Measurements from ENCODE around the gene GLG1. TPM values are rescaled to one million over a fixed set of nuclear protein-coding genes. Genes with fewer than 3 reads are reported as not detected.

The GLG1 gene
- polyA plus RNA-seq, 2 donors, result 17.9 to 20.6 TPM

DNA sequence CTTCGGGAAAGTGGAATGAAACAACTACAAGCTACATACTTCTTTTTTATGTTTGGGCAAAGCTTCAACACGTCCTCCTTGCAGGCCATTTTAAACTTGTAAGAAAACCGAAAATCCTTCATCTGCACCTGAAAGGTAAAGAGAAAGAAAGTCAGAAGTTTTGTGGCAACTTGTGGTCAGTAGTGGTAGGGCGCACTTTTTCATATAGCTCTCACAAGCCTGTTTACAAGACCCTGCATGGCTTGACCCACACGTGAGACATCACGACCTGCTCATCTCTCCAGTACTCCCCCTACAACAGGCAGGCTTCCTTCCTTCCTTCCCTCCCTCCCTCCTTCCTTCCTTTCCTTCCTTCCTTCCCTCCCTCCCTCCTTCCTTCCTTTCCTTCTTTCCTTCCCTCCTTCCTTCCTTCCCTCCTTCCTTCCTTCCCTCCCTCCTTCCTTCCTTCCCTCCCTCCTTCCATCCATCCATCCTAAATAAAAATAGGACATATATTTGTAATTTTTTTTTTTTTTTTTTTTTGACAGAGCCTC lies 136.9 kb downstream of the GLG1 start:
- peaks cover 13 to 29% of the 10 kb centered on the region in 2 donors for H3K36me3 ChIP-seq (ENCODE audit: control insufficient read depth in 2 of 2, insufficient read depth in 2 of 2, low read length in 1 of 2)
- no peaks in the 10 kb centered on the region for H3K27me3 ChIP-seq (ENCODE audit: control insufficient read depth in 1 of 2, insufficient read depth in 2 of 2, low read length in 2 of 2)
- no peak overlapping the region for H3K4me3 ChIP-seq (ENCODE audit: low read depth in 1 of 2, low read length in 2 of 2)
- H3K4me1 ChIP-seq (ENCODE audit: control insufficient read depth in 2 of 2, insufficient read depth in 2 of 2, low read length in 1 of 2), result no peaks in the 10 kb centered on the region
- no peaks in the 10 kb centered on the region for H3K9me3 ChIP-seq (ENCODE audit: control insufficient read depth in 2 of 2, insufficient read depth in 1 of 2, low read depth in 1 of 2, low read length in 1 of 2)
- 89 to 94% methylated on average over 5 of the region's 6 CpGs for WGBS, 2 donors
- no peak overlapping the region for H3K27ac ChIP-seq (ENCODE audit: low read depth in 2 of 2, low read length in 1 of 2)

DNA sequence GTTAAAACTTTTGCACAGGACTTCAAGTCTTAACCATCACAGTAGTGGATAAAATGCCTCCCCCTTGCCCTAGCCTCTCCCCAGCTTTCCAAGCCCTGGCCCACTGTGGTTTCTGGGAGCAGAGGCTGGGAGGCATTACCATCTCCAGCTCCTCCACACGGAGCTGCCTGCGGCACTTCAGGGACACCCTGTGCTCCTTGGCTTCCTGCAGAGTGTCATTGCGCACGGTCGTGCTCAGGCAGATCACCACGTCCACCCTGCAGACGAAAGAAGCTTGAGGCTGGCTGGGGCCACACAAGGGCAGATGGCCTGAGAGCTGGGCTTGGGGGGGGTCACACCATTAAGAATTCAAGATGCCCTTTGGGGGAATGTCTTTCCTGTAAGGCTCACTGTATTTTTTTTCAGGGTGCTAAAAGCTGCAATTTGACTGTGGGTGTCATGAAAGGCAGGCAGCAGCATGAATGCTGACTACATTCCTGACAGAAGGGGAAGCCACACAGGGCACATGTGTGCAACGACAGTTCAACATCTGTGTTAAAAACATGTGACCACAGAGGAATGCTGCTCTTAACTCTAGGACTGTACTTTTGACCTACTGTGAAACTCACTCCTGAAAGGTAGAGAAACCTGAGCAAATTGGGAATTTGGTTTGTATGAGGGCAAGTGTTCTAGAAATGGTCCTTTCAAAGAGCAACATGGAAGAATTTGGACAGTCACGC lies 137.9 kb downstream of the GLG1 start:
- H3K27ac ChIP-seq (ENCODE audit: low read depth in 2 of 2, low read length in 1 of 2), result no peak overlapping the region
- H3K9me3 ChIP-seq (ENCODE audit: control insufficient read depth in 2 of 2, insufficient read depth in 1 of 2, low read depth in 1 of 2, low read length in 1 of 2), result no peaks in the 10 kb centered on the region
- no peaks in the 10 kb centered on the region for H3K27me3 ChIP-seq (ENCODE audit: control insufficient read depth in 1 of 2, insufficient read depth in 2 of 2, low read length in 2 of 2)
- peaks cover 13 to 27% of the 10 kb centered on the region in 2 donors for H3K36me3 ChIP-seq (ENCODE audit: control insufficient read depth in 2 of 2, insufficient read depth in 2 of 2, low read length in 1 of 2)
- H3K4me3 ChIP-seq (ENCODE audit: low read depth in 1 of 2, low read length in 2 of 2), result no peak overlapping the region
- H3K4me1 ChIP-seq (ENCODE audit: control insufficient read depth in 2 of 2, insufficient read depth in 2 of 2, low read length in 1 of 2), result no peaks in the 10 kb centered on the region
- WGBS, 2 donors, result 90 to 91% methylated on average over 9 of the region's 9 CpGs

DNA sequence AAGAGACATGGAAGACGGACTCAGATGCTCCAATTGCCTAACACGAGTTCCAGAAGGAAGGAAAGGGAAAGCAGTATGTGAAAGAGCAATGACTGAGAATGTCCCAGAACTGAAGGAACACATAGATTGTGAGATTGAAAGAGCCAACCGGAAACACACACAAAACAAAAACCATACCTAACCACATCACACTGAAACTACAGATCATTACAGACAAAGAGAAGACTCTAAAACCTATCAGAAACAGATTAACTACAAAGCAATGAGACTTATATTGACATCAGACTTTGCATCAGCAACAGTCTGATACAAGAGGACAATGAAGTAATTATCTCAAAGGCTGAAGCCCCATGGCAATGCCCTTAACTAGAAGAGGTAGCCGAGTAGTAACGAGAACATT lies 140.0 kb downstream of the GLG1 start:
- 89% methylated on average over 5 of the region's 5 CpGs for WGBS, 2 donors
- H3K36me3 ChIP-seq (ENCODE audit: control insufficient read depth in 2 of 2, insufficient read depth in 2 of 2, low read length in 1 of 2), result peaks cover 11 to 32% of the 10 kb centered on the region in 2 donors
- H3K27ac ChIP-seq (ENCODE audit: low read depth in 2 of 2, low read length in 1 of 2), result no peak overlapping the region
- no peaks in the 10 kb centered on the region for H3K4me1 ChIP-seq (ENCODE audit: control insufficient read depth in 2 of 2, insufficient read depth in 2 of 2, low read length in 1 of 2)
- H3K9me3 ChIP-seq (ENCODE audit: control insufficient read depth in 2 of 2, insufficient read depth in 1 of 2, low read depth in 1 of 2, low read length in 1 of 2), result no peaks in the 10 kb centered on the region
- H3K4me3 ChIP-seq (ENCODE audit: low read depth in 1 of 2, low read length in 2 of 2), result no peak overlapping the region
- no peaks in the 10 kb centered on the region for H3K27me3 ChIP-seq (ENCODE audit: control insufficient read depth in 1 of 2, insufficient read depth in 2 of 2, low read length in 2 of 2)

DNA sequence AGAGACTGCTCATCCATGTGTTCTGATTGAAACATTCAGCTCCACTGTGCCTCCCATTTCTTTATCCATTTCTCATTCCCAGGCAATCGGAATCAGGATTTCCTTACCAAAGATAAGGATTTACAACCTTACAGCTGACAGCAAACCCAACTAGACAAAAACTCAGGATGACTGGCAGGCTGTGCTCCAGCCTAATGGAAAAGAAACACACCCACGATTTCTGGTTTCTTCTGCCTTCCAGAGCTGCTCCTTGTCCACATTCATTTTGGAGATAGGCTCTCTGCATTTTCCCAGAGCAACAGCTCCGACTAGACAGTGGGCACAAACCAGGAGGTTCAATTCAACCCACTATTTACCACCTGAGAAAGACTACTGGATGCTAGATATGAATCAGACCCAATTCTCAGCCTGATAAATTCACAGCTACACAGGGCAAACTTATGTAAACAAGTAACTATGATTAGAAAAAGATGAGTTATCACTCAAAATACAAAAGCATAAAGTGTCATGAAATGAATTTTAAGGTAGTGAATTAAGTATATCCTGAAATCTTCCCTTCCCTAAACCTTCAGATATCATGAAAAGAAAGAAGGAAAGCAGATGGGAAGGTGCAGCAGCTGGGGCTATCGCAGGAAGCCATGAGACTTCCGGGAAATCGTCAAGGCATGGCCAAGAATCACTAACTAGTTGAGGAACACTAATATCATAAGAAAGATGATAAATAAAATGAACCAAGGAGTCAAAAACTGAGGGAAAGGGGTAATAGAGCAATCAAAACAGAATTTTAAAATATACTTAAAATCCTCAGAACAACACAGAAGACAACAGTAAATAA lies 140.8 kb downstream of the GLG1 start:
- peaks cover 7 to 31% of the 10 kb centered on the region in 2 donors for H3K36me3 ChIP-seq (ENCODE audit: control insufficient read depth in 2 of 2, insufficient read depth in 2 of 2, low read length in 1 of 2)
- WGBS, 2 donors, result 82 to 87% methylated on average over 6 of the region's 6 CpGs

GRCh38 chr16:74465281-74465680 lies 141.6 kb downstream of the GLG1 start:
- Histone ChIP-seq H3K4me1 (ENCODE audit: control insufficient read depth in 2 of 2, insufficient read depth in 2 of 2, low read length in 1 of 2) (no peaks in the 10 kb centered on the region), H3K36me3 (ENCODE audit: control insufficient read depth in 2 of 2, insufficient read depth in 2 of 2, low read length in 1 of 2) (peaks cover 7 to 29% of the 10 kb centered on the region in 2 donors)
- 86 to 91% methylated on average over 7 of the region's 7 CpGs for WGBS, 2 donors

More for the DNA sequence above, 140.8 kb downstream of the GLG1 start:
- Histone ChIP-seq H3K27ac (ENCODE audit: low read depth in 2 of 2, low read length in 1 of 2) (no peak overlapping the region), H3K27me3 (ENCODE audit: control insufficient read depth in 1 of 2, insufficient read depth in 2 of 2, low read length in 2 of 2) (no peaks in the 10 kb centered on the region), H3K4me1 (ENCODE audit: control insufficient read depth in 2 of 2, insufficient read depth in 2 of 2, low read length in 1 of 2) (no peaks in the 10 kb centered on the region), H3K4me3 (ENCODE audit: low read depth in 1 of 2, low read length in 2 of 2) (no peak overlapping the region), H3K9me3 (ENCODE audit: control insufficient read depth in 2 of 2, insufficient read depth in 1 of 2, low read depth in 1 of 2, low read length in 1 of 2) (no peaks in the 10 kb centered on the region)

DNA sequence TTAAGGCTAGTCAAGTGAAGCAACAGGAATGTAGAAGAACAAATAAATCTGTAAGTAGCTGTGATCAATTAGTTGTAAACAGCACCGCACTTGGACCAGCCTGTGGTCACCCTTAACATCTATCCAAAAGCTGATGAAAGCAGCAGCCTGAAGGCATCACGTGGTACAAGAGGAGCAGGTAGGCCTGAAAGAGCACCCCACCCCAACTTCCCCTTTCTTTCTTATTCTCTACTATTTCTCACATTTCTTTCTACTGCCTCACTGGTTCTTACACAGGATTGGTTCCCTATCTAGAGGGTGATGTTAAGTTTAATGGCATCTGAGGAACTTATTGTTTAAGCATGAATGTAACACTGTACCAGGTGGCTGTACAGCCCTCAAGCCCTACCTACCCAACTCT lies 143.0 kb downstream of the GLG1 start:
- Histone ChIP-seq H3K36me3 (ENCODE audit: control insufficient read depth in 2 of 2, insufficient read depth in 2 of 2, low read length in 1 of 2) (peaks cover 6 to 22% of the 10 kb centered on the region in 2 donors), H3K27ac (ENCODE audit: low read depth in 2 of 2, low read length in 1 of 2) (no peak overlapping the region), H3K9me3 (ENCODE audit: control insufficient read depth in 2 of 2, insufficient read depth in 1 of 2, low read depth in 1 of 2, low read length in 1 of 2) (no peaks in the 10 kb centered on the region), H3K4me1 (ENCODE audit: control insufficient read depth in 2 of 2, insufficient read depth in 2 of 2, low read length in 1 of 2) (no peaks in the 10 kb centered on the region), H3K27me3 (ENCODE audit: control insufficient read depth in 1 of 2, insufficient read depth in 2 of 2, low read length in 2 of 2) (no peaks in the 10 kb centered on the region), H3K4me3 (ENCODE audit: low read depth in 1 of 2, low read length in 2 of 2) (no peak overlapping the region)
- 93 to 97% methylated on average over 2 of the region's 2 CpGs for WGBS, 2 donors

More at GRCh38 chr16:74465281-74465680, 141.6 kb downstream of the GLG1 start:
- H3K27me3 ChIP-seq (ENCODE audit: control insufficient read depth in 1 of 2, insufficient read depth in 2 of 2, low read length in 2 of 2), result no peaks in the 10 kb centered on the region
- no peak overlapping the region for H3K27ac ChIP-seq (ENCODE audit: low read depth in 2 of 2, low read length in 1 of 2)
- H3K4me3 ChIP-seq (ENCODE audit: low read depth in 1 of 2, low read length in 2 of 2), result no peak overlapping the region
- H3K9me3 ChIP-seq (ENCODE audit: control insufficient read depth in 2 of 2, insufficient read depth in 1 of 2, low read depth in 1 of 2, low read length in 1 of 2), result no peaks in the 10 kb centered on the region

DNA sequence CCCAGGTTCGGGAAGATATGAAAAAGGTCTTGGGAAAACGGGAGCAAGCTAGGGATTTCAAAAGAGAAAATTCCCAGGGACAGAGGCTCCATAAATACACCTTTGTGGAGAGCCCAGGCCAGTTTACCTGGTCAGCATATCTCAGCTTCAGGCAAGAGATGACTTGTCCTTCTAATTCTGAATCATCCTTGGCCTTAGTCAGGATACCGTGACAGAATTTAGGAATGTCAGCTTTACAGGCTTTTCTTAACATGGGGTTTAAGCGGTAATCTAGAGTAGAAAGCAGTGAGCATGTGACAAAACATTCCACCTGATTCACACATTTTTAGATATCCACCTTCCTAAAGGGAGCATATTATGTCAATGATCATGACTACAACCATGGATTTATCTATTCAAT lies 144.6 kb downstream of the GLG1 start:
- Histone ChIP-seq H3K36me3 (ENCODE audit: control insufficient read depth in 2 of 2, insufficient read depth in 2 of 2, low read length in 1 of 2) (peaks cover 8 to 11% of the 10 kb centered on the region in 2 donors), H3K4me3 (ENCODE audit: low read depth in 1 of 2, low read length in 2 of 2) (no peak overlapping the region), H3K9me3 (ENCODE audit: control insufficient read depth in 2 of 2, insufficient read depth in 1 of 2, low read depth in 1 of 2, low read length in 1 of 2) (no peaks in the 10 kb centered on the region), H3K27ac (ENCODE audit: low read depth in 2 of 2, low read length in 1 of 2) (no peak overlapping the region), H3K4me1 (ENCODE audit: control insufficient read depth in 2 of 2, insufficient read depth in 2 of 2, low read length in 1 of 2) (no peaks in the 10 kb centered on the region), H3K27me3 (ENCODE audit: control insufficient read depth in 1 of 2, insufficient read depth in 2 of 2, low read length in 2 of 2) (no peaks in the 10 kb centered on the region)
- WGBS, 2 donors, result 71 to 77% methylated on average over 4 of the region's 4 CpGs

GRCh38 chr16:74461826-74462225 lies 145.1 kb downstream of the GLG1 start:
- H3K9me3 ChIP-seq (ENCODE audit: control insufficient read depth in 2 of 2, insufficient read depth in 1 of 2, low read depth in 1 of 2, low read length in 1 of 2), result no peaks in the 10 kb centered on the region
- H3K27ac ChIP-seq (ENCODE audit: low read depth in 2 of 2, low read length in 1 of 2), result no peak overlapping the region
- H3K27me3 ChIP-seq (ENCODE audit: control insufficient read depth in 1 of 2, insufficient read depth in 2 of 2, low read length in 2 of 2), result no peaks in the 10 kb centered on the region
- peaks cover 8 to 11% of the 10 kb centered on the region in 2 donors for H3K36me3 ChIP-seq (ENCODE audit: control insufficient read depth in 2 of 2, insufficient read depth in 2 of 2, low read length in 1 of 2)
- WGBS, 2 donors, result 88 to 92% methylated on average over 9 of the region's 9 CpGs
- no peaks in the 10 kb centered on the region for H3K4me1 ChIP-seq (ENCODE audit: control insufficient read depth in 2 of 2, insufficient read depth in 2 of 2, low read length in 1 of 2)
- no peak overlapping the region for H3K4me3 ChIP-seq (ENCODE audit: low read depth in 1 of 2, low read length in 2 of 2)

DNA sequence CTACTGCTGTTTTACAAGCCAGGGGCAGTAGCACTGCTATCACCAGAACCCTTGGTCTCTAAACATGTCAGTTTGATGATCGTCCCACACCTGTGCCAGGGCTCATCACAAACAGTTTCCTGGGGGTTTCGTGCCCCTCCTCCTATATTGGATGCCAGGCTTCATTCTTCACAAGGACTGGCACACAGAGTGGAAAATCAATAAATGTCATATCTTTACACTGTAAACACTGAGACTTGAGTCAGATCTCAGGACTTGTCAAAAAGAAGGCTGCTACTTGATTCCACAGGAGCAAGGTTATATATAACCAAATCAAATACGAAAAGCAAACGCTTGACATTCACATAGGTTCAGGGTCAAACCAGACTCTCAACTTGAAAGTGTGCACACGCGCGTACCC lies 146.4 kb downstream of the GLG1 start:
- Histone ChIP-seq H3K27me3 (ENCODE audit: control insufficient read depth in 1 of 2, insufficient read depth in 2 of 2, low read length in 2 of 2) (no peaks in the 10 kb centered on the region), H3K36me3 (ENCODE audit: control insufficient read depth in 2 of 2, insufficient read depth in 2 of 2, low read length in 1 of 2) (peaks cover 5 to 17% of the 10 kb centered on the region in 2 donors), H3K4me1 (ENCODE audit: control insufficient read depth in 2 of 2, insufficient read depth in 2 of 2, low read length in 1 of 2) (no peaks in the 10 kb centered on the region), H3K27ac (ENCODE audit: low read depth in 2 of 2, low read length in 1 of 2) (no peak overlapping the region), H3K9me3 (ENCODE audit: control insufficient read depth in 2 of 2, insufficient read depth in 1 of 2, low read depth in 1 of 2, low read length in 1 of 2) (no peaks in the 10 kb centered on the region), H3K4me3 (ENCODE audit: low read depth in 1 of 2, low read length in 2 of 2) (no peak overlapping the region)
- 81 to 97% methylated on average over 7 of the region's 7 CpGs for WGBS, 2 donors

All from esophagus (tissue), 2 donors.